ENCODE measurements around the gene COL7A1.

- TF ChIP-seq, protein P1, sequence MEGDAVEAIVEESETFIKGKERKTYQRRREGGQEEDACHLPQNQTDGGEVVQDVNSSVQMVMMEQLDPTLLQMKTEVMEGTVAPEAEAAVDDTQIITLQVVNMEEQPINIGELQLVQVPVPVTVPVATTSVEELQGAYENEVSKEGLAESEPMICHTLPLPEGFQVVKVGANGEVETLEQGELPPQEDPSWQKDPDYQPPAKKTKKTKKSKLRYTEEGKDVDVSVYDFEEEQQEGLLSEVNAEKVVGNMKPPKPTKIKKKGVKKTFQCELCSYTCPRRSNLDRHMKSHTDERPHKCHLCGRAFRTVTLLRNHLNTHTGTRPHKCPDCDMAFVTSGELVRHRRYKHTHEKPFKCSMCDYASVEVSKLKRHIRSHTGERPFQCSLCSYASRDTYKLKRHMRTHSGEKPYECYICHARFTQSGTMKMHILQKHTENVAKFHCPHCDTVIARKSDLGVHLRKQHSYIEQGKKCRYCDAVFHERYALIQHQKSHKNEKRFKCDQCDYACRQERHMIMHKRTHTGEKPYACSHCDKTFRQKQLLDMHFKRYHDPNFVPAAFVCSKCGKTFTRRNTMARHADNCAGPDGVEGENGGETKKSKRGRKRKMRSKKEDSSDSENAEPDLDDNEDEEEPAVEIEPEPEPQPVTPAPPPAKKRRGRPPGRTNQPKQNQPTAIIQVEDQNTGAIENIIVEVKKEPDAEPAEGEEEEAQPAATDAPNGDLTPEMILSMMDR (conservative IDR thresholded peaks at IDR 0.05; ENCODE audit: low read length), result no peak
- no peak for TF ChIP-seq EZH2phosphoT487 (IDR thresholded peaks at IDR 0.05; ENCODE audit: borderline replicate concordance, low read depth, low read length)
Measured at GRCh38 chr3:48555949-48556795, 39.0 kb downstream of the COL7A1 start.
